K562 (cell line): Measurements from ENCODE around the gene CREBL2. TPM values are rescaled to one million over a fixed set of nuclear protein-coding genes. Genes with fewer than 3 reads are reported as not detected.

Experiments
- ESRRB ChIP-seq: fragments of 250-450 bp; sonication (Bioruptor Pico); IDR thresholded peaks from 2 replicates; pipeline ENCODE4 v1.5.0; 2020; ENCODE audit warnings: mild to moderate bottlenecking, moderate library complexity, borderline replicate concordance
- FOXA3 ChIP-seq, 2 experiments: fragments of 450-650 bp in 1 of 2; sonication (generic) in 1 of 2; formaldehyde crosslinking; IDR thresholded peaks in 1 of 2; conservative IDR thresholded peaks in 1 of 2; 2 replicates each; pipeline versions ENCODE4 v1.4.0 to v1.8.0; 2020 to 2022; ENCODE audit warnings: mild to moderate bottlenecking in 2 of 2, missing genetic modification reagents in 1 of 2
- GABPA ChIP-seq: fragments of 200-800 bp; sonication (Bioruptor generic); conservative IDR thresholded peaks from 2 replicates; pipeline ENCODE4 v1.6.1; 2016; ENCODE audit warnings: low read depth, missing genetic modification characterization, missing compliant biosample characterization
- GATAD2A ChIP-seq: fragments of 450-650 bp; IDR thresholded peaks from 2 replicates; pipeline ENCODE4 v1.6.1; 2017
- JUN ChIP-seq, 2 experiments: sonication (generic) in 1 of 2; formaldehyde crosslinking in 1 of 2; IDR thresholded peaks; 2 replicates each; pipeline versions ENCODE4 v1.6.1 to v1.8.0; 2012 to 2022; ENCODE audit warnings: borderline replicate concordance in 2 of 2, mild to moderate bottlenecking in 2 of 2, improper control_type of control experiment in 1 of 2, low read depth in 1 of 2, low read length in 1 of 2, missing genetic modification reagents in 1 of 2
- LCOR ChIP-seq: sonication (generic); formaldehyde crosslinking; IDR thresholded peaks from 2 replicates; pipeline ENCODE4 v1.8.0; 2022; ENCODE audit warnings: mild to moderate bottlenecking, missing genetic modification reagents
- MIER1 ChIP-seq: fragments of 450-650 bp; IDR thresholded peaks from 2 replicates; pipeline ENCODE4 v1.6.1; 2016; ENCODE audit warnings: antibody characterized with exemption, mild to moderate bottlenecking, low read depth
- POLR2G ChIP-seq: fragments of 200-400 bp; formaldehyde crosslinking; IDR thresholded peaks from 2 replicates; pipeline ENCODE4 v1.6.1; 2017; ENCODE audit warnings: low read depth, mild to moderate bottlenecking, antibody characterized with exemption, low read length, moderate library complexity
- STAT5A ChIP-seq: IDR thresholded peaks from 2 replicates; pipeline ENCODE4 v1.6.1; 2012; ENCODE audit warnings: low read length, inconsistent platforms, borderline replicate concordance
- ZBTB7A ChIP-seq: IDR thresholded peaks from 2 replicates; pipeline ENCODE4 v1.6.1; 2011; ENCODE audit warnings: low read depth, mild to moderate bottlenecking, low read length, moderate library complexity, borderline replicate concordance; ENCODE audit not compliant: control insufficient read depth
- ZNF561 ChIP-seq: fragments of 450-650 bp; formaldehyde crosslinking; conservative IDR thresholded peaks from 2 replicates; pipeline ENCODE4 v1.4.0; 2020; ENCODE audit warnings: mild to moderate bottlenecking, moderate library complexity
- polyA plus RNA-seq, 8 experiments: library from polyadenylated mRNA; depleted of rRNA in 4 of 8; stranded (reverse) in 5 of 8; unstranded in 3 of 8; fragments of >200 nt; fragmentation: Nextera tagmentation in 2 of 8; fragmentation: Illumina TruSeq in 1 of 8; extraction: Ambion mirVana in 2 of 8; extraction: Trizol in 1 of 8; gene quantifications; 2 replicates each; pipeline versions ENCODE4 v1.2.1 to v1.2.3, GENCODE V29; 2011 to 2014; ENCODE audit warnings: inconsistent platforms in 1 of 8, missing spikeins in 1 of 8
- total RNA-seq, 7 experiments: library from RNA; depleted of rRNA in 6 of 7; stranded (reverse); fragments of >200 nt in 6 of 7; fragmentation: Illumina TruSeq in 2 of 7; extraction: Trizol in 2 of 7; gene quantifications; 2 replicates each; pipeline versions ENCODE4 v1.2.1 to v1.2.3, GENCODE V29; 2011 to 2021; ENCODE audit warnings: low replicate concordance in 1 of 7
- TF ChIP-seq, protein P1 (sequence below): fragments of 450-650 bp; IDR thresholded peaks from 2 replicates; pipeline ENCODE4 v1.6.1; 2016; ENCODE audit warnings: mild to moderate bottlenecking, moderate library complexity
- TF ChIP-seq, protein P2 (sequence below): conservative IDR thresholded peaks from 2 replicates; pipeline ENCODE4 v1.6.1; 2011; ENCODE audit warnings: low read depth, mild to moderate bottlenecking, low read length; ENCODE audit not compliant: control insufficient read depth
- TF ChIP-seq, protein P3 (sequence below): sonication (generic); formaldehyde crosslinking; IDR thresholded peaks from 2 replicates; pipeline ENCODE4 v1.9.0; 2022; ENCODE audit warnings: mild to moderate bottlenecking, missing genetic modification reagents

CREBL2 gene
- total and polyA plus RNA-seq, 9 of the 15 experiments (the other 6 are each of a cell fraction or from before 2014, with no cell fraction given): 1.7 to 7.3 (median 5.2) TPM

DNA sequence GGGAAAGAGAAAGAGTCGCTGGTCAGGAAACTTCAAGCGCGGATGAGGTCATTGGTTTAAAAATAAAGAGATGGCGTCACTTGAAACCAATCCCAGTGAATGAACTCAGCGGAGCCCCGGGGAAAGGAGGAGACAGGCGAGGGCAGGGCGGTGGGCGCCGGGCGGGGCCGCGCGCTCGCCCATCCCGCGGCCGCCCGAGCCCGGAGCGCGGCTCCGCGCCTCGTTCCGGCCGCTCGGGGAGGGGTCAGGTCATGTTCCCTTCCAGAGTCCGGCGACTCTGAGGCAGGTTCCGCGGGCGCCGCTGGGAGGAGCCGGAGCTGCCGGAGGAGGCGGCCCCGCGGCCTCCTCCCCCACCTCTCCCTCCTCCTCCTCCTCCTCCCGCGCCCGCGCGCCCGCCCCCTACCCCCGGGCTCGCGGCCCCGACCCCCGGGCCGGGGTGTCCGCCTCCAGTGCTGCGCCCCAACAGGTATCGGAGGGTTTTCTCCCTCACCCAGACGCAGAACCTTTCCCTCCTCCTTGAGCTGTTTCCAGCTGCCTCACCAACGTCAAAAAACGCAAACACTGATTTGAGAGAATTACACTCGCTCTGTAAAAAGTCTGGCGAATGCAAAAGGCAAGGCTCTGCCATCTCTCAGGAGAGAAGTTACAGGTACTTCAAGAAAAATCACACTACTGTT, 49.0 kb upstream of the CREBL2 start, which contains the start of gene DUSP16 (continued):
- TF ChIP-seq, protein P1, sequence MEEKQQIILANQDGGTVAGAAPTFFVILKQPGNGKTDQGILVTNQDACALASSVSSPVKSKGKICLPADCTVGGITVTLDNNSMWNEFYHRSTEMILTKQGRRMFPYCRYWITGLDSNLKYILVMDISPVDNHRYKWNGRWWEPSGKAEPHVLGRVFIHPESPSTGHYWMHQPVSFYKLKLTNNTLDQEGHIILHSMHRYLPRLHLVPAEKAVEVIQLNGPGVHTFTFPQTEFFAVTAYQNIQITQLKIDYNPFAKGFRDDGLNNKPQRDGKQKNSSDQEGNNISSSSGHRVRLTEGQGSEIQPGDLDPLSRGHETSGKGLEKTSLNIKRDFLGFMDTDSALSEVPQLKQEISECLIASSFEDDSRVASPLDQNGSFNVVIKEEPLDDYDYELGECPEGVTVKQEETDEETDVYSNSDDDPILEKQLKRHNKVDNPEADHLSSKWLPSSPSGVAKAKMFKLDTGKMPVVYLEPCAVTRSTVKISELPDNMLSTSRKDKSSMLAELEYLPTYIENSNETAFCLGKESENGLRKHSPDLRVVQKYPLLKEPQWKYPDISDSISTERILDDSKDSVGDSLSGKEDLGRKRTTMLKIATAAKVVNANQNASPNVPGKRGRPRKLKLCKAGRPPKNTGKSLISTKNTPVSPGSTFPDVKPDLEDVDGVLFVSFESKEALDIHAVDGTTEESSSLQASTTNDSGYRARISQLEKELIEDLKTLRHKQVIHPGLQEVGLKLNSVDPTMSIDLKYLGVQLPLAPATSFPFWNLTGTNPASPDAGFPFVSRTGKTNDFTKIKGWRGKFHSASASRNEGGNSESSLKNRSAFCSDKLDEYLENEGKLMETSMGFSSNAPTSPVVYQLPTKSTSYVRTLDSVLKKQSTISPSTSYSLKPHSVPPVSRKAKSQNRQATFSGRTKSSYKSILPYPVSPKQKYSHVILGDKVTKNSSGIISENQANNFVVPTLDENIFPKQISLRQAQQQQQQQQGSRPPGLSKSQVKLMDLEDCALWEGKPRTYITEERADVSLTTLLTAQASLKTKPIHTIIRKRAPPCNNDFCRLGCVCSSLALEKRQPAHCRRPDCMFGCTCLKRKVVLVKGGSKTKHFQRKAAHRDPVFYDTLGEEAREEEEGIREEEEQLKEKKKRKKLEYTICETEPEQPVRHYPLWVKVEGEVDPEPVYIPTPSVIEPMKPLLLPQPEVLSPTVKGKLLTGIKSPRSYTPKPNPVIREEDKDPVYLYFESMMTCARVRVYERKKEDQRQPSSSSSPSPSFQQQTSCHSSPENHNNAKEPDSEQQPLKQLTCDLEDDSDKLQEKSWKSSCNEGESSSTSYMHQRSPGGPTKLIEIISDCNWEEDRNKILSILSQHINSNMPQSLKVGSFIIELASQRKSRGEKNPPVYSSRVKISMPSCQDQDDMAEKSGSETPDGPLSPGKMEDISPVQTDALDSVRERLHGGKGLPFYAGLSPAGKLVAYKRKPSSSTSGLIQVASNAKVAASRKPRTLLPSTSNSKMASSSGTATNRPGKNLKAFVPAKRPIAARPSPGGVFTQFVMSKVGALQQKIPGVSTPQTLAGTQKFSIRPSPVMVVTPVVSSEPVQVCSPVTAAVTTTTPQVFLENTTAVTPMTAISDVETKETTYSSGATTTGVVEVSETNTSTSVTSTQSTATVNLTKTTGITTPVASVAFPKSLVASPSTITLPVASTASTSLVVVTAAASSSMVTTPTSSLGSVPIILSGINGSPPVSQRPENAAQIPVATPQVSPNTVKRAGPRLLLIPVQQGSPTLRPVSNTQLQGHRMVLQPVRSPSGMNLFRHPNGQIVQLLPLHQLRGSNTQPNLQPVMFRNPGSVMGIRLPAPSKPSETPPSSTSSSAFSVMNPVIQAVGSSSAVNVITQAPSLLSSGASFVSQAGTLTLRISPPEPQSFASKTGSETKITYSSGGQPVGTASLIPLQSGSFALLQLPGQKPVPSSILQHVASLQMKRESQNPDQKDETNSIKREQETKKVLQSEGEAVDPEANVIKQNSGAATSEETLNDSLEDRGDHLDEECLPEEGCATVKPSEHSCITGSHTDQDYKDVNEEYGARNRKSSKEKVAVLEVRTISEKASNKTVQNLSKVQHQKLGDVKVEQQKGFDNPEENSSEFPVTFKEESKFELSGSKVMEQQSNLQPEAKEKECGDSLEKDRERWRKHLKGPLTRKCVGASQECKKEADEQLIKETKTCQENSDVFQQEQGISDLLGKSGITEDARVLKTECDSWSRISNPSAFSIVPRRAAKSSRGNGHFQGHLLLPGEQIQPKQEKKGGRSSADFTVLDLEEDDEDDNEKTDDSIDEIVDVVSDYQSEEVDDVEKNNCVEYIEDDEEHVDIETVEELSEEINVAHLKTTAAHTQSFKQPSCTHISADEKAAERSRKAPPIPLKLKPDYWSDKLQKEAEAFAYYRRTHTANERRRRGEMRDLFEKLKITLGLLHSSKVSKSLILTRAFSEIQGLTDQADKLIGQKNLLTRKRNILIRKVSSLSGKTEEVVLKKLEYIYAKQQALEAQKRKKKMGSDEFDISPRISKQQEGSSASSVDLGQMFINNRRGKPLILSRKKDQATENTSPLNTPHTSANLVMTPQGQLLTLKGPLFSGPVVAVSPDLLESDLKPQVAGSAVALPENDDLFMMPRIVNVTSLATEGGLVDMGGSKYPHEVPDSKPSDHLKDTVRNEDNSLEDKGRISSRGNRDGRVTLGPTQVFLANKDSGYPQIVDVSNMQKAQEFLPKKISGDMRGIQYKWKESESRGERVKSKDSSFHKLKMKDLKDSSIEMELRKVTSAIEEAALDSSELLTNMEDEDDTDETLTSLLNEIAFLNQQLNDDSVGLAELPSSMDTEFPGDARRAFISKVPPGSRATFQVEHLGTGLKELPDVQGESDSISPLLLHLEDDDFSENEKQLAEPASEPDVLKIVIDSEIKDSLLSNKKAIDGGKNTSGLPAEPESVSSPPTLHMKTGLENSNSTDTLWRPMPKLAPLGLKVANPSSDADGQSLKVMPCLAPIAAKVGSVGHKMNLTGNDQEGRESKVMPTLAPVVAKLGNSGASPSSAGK: no peak
- TF ChIP-seq ZBTB7A: peak; percentile 84; the same call in 1 of the 2 replicates
- TF ChIP-seq, protein P2, sequence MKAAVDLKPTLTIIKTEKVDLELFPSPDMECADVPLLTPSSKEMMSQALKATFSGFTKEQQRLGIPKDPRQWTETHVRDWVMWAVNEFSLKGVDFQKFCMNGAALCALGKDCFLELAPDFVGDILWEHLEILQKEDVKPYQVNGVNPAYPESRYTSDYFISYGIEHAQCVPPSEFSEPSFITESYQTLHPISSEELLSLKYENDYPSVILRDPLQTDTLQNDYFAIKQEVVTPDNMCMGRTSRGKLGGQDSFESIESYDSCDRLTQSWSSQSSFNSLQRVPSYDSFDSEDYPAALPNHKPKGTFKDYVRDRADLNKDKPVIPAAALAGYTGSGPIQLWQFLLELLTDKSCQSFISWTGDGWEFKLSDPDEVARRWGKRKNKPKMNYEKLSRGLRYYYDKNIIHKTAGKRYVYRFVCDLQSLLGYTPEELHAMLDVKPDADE: peak; percentile 50; the same call in 1 of the 2 replicates
- TF ChIP-seq GATAD2A: no peak
- TF ChIP-seq MIER1: no peak
- peak; percentile 87 for TF ChIP-seq JUN (IDR thresholded peaks at IDR 0.05; ENCODE audit: borderline replicate concordance, low read depth, low read length)
- TF ChIP-seq JUN (CRISPR knock-in tag; IDR thresholded peaks at IDR 0.05; ENCODE audit: borderline replicate concordance): no peak
- no peak for TF ChIP-seq LCOR (CRISPR knock-in tag)
- TF ChIP-seq GABPA (tag): no peak
- TF ChIP-seq, protein P3, sequence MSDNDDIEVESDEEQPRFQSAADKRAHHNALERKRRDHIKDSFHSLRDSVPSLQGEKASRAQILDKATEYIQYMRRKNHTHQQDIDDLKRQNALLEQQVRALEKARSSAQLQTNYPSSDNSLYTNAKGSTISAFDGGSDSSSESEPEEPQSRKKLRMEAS: no peak
- no peak for TF ChIP-seq ESRRB (CRISPR knock-in tag)
- TF ChIP-seq STAT5A: no peak
- TF ChIP-seq POLR2G: peak; percentile 64; the same call in 1 of the 2 replicates
- TF ChIP-seq ZNF561 (CRISPR knock-in tag): no peak
- no peak for TF ChIP-seq FOXA3 (CRISPR knock-in tag; conservative IDR thresholded peaks at IDR 0.05 in 1 of 2, IDR thresholded peaks at IDR 0.05 in 1 of 2)
